ENCODE data around the gene RPTOR. TPM values are rescaled to one million over a fixed set of nuclear protein-coding genes. Genes with fewer than 3 reads are reported as not detected.

Gene RPTOR
- polyA plus RNA-seq, 1 of the 3 experiments (the other 2 are of a cell fraction): 14.9 TPM

- DNase-seq: no peak
- Histone ChIP-seq H3K9me3 (no peaks in the 10 kb centered on the region), H2AFZ (ENCODE audit: low read depth) (no peak overlapping the region), H3F3A (replicated peaks; ENCODE audit: insufficient read depth) (no peaks in the 10 kb centered on the region), H3K79me2 (ENCODE audit: insufficient read depth) (no peaks in the 10 kb centered on the region), H3K27me3 (ENCODE audit: insufficient read depth) (peaks cover 5% of the 10 kb centered on the region), H3K27ac (ENCODE audit: low read depth in 2 of 2, low read length in 1 of 2) (no peak overlapping the region), H4K20me1 (ENCODE audit: insufficient read depth) (no peaks in the 10 kb centered on the region), H3K9me2 (no peaks in the 10 kb centered on the region), H3K4me1 (ENCODE audit: control insufficient read depth in 1 of 2, insufficient read depth in 2 of 2, low read depth in 1 of 2, low read length in 1 of 2) (peaks cover 0 to 10% of the 10 kb centered on the region in 2 experiments; a peak in 1 of 4 replicates), H3K4me2 (no peak overlapping the region), H3K4me3 (ENCODE audit: low read depth in 2 of 2, low read length in 1 of 2) (no peak overlapping the region), H3K36me3 (replicated peaks in 1 of 2; ENCODE audit: control insufficient read depth in 1 of 2, insufficient read depth in 2 of 2, low read length in 1 of 2) (no peaks in the 10 kb centered on the region), H3K9ac (no peak overlapping the region)
- WGBS (ENCODE audit: low lambda C conversion rate): 72% methylated on average over 29 of the region's 30 CpGs
- TF ChIP-seq EP300 (IDR thresholded peaks at IDR 0.05; ENCODE audit: borderline replicate concordance in 1 of 2, low read depth in 1 of 2, low read length in 1 of 2): no peak
- TF ChIP-seq TAF1 (IDR thresholded peaks at IDR 0.05; ENCODE audit: borderline replicate concordance, low read depth, low read length): no peak
- no peak for TF ChIP-seq MXI1 (IDR thresholded peaks at IDR 0.05; ENCODE audit: low read depth, low read length)
- TF ChIP-seq ELF1 (IDR thresholded peaks at IDR 0.05): no peak
- TF ChIP-seq MEF2A (IDR thresholded peaks at IDR 0.05; ENCODE audit: borderline replicate concordance, low read depth): no peak
- TF ChIP-seq PBX3 (IDR thresholded peaks at IDR 0.05): no peak
- TF ChIP-seq GATA2 (CRISPR knock-in tag; IDR thresholded peaks at IDR 0.05): no peak
- TF ChIP-seq RAD21 (IDR thresholded peaks at IDR 0.05; ENCODE audit: low read length): no peak
- TF ChIP-seq JUND (IDR thresholded peaks at IDR 0.05): no peak
- TF ChIP-seq SMC3 (IDR thresholded peaks at IDR 0.05; ENCODE audit: low read depth, low read length): no peak
- TF ChIP-seq USF1 (IDR thresholded peaks at IDR 0.05; ENCODE audit: borderline replicate concordance, low read depth): no peak
- ChIA-PET POLR2A (interaction anchor here (0.6 kb wide), 1 partner anchor 1428 kb away, joined by 3 read pairs; no protein-coding TSS in a partner anchor), CTCF (interaction anchor here (0.6 to 2.7 kb wide), 6 partner anchors 8 to 77 kb away, joined by 3 to 12 read pairs (median 4); partner anchors contain the start of gene NPTX1)
Measured at GRCh38 chr17:80498242-80498919, 46.3 kb upstream of the RPTOR start.

- H3K9me2 ChIP-seq: no peaks in the 10 kb centered on the region
- 69% methylated on average over 10 of the region's 11 CpGs for WGBS (ENCODE audit: low lambda C conversion rate)
- no peak overlapping the region for H3K27ac ChIP-seq (ENCODE audit: low read depth in 2 of 2, low read length in 1 of 2)
- no peak for DNase-seq
- no peak overlapping the region for H3K4me2 ChIP-seq
- TF ChIP-seq POLR2AphosphoS5 (IDR thresholded peaks at IDR 0.05; ENCODE audit: low read depth, low read length) (no peak), EP300 (IDR thresholded peaks at IDR 0.05; ENCODE audit: borderline replicate concordance in 1 of 2, low read depth in 1 of 2, low read length in 1 of 2) (no peak), TAF1 (IDR thresholded peaks at IDR 0.05; ENCODE audit: borderline replicate concordance, low read depth, low read length) (no peak), TCF12 (IDR thresholded peaks at IDR 0.05) (no peak), ZBTB33 (IDR thresholded peaks at IDR 0.05; ENCODE audit: borderline replicate concordance, low read depth) (no peak), MAX (IDR thresholded peaks at IDR 0.05; ENCODE audit: low read depth) (no peak), ELF1 (IDR thresholded peaks at IDR 0.05) (no peak), PBX3 (IDR thresholded peaks at IDR 0.05) (no peak), NFIC (IDR thresholded peaks at IDR 0.05; ENCODE audit: borderline replicate concordance) (no peak)
- no peaks in the 10 kb centered on the region for H4K20me1 ChIP-seq (ENCODE audit: insufficient read depth)
- peaks cover 4% of the 10 kb centered on the region for H3K27me3 ChIP-seq (ENCODE audit: insufficient read depth)
- H3K9ac ChIP-seq: no peak overlapping the region
- no peaks in the 10 kb centered on the region for H3K36me3 ChIP-seq (replicated peaks in 1 of 2; ENCODE audit: control insufficient read depth in 1 of 2, insufficient read depth in 2 of 2, low read length in 1 of 2)
- H3F3A ChIP-seq (replicated peaks; ENCODE audit: insufficient read depth): no peaks in the 10 kb centered on the region
- H3K9me3 ChIP-seq: no peaks in the 10 kb centered on the region
- H3K4me3 ChIP-seq (ENCODE audit: low read depth in 2 of 2, low read length in 1 of 2): no peak overlapping the region
- peaks cover 0 to 10% of the 10 kb centered on the region in 2 experiments; a peak in 1 of 4 replicates for H3K4me1 ChIP-seq (ENCODE audit: control insufficient read depth in 1 of 2, insufficient read depth in 2 of 2, low read depth in 1 of 2, low read length in 1 of 2)
- no peaks in the 10 kb centered on the region for H3K79me2 ChIP-seq (ENCODE audit: insufficient read depth)
- ChIA-PET POLR2A (no interaction called here), CTCF (interaction anchor here (0.6 to 2.7 kb wide), 7 partner anchors 9 to 482 kb away, joined by 3 to 12 read pairs (median 4); partner anchors contain the start of gene NPTX1)
- no peak overlapping the region for H2AFZ ChIP-seq (ENCODE audit: low read depth)
Measured at GRCh38 chr17:80498920-80499410, 45.7 kb upstream of the RPTOR start.
